B cell (primary cell): ENCODE data around the gene ASPG. TPM values are rescaled to one million over a fixed set of nuclear protein-coding genes. Genes with fewer than 3 reads are reported as not detected.

ENCODE experiments used
- ATAC-seq: fragments of 200-7000 bp; cut with Tn5 transposase; one replicate; pipeline ENCODE4 v1.10.0; 2021; ENCODE audit warnings: low read depth, mild to moderate bottlenecking, moderate number of reproducible peaks, moderate library complexity
- CTCF ChIA-PET: fragments of 350-600 bp; sonication (Branson Sonifier 250); formaldehyde crosslinking; loops from one replicate; lab custom pipeline; 2021; ENCODE audit warnings: antibody characterized with exemption, inconsistent platforms; lab: Charles Lee
- POLR2A ChIA-PET: fragments of 350-600 bp; sonication (Branson Sonifier 250); formaldehyde crosslinking; loops from one replicate; lab custom pipeline; 2021; ENCODE audit warnings: antibody characterized with exemption; lab: Charles Lee
- DNase-seq: peaks from one replicate; pipeline ENCODE4 v3.0.0; 2013
- H2AFZ ChIP-seq: 2 replicates; pipeline ENCODE4 v1.6.1; 2012; ENCODE audit warnings: mild to moderate bottlenecking, low read depth, low read length; ENCODE audit not compliant: insufficient read depth, poor library complexity, severe bottlenecking
- H3K27ac ChIP-seq, 2 donors: 1 replicate in 1 of 2; 2 replicates in 1 of 2; pipeline ENCODE4 v1.5.1; 2012 to 2013; ENCODE audit warnings: low read length in 2 of 2, mild to moderate bottlenecking in 2 of 2, moderate library complexity in 1 of 2
- H3K27me3 ChIP-seq, 4 experiments: fragments of 200-600 bp in 1 of 4; sonication (generic) in 1 of 4; replicated peaks in 1 of 4; 1 replicate in 2 of 4; 2 replicates in 2 of 4; pipeline versions ENCODE4 v1.6.1 to v1.7.0; 2013 to 2016; ENCODE audit warnings: low read length in 3 of 4, mild to moderate bottlenecking in 2 of 4, mixed read lengths in 1 of 4, moderate library complexity in 1 of 4; ENCODE audit not compliant: insufficient read depth in 4 of 4, control insufficient read depth in 3 of 4; ENCODE audit errors: control extremely low read depth in 1 of 4
- H3K36me3 ChIP-seq, 2 experiments: replicated peaks in 1 of 2; 1 replicate in 1 of 2; 2 replicates in 1 of 2; pipeline versions ENCODE4 v1.6.1 to v1.7.1; 2013; ENCODE audit warnings: low read length in 1 of 2; ENCODE audit not compliant: insufficient read depth in 2 of 2, control insufficient read depth in 1 of 2; ENCODE audit errors: control extremely low read depth in 1 of 2, extremely low read depth in 1 of 2
- H3K4me1 ChIP-seq, 2 donors: fragments of 200-600 bp in 1 of 2; sonication (generic) in 1 of 2; 1 replicate in 1 of 2; 2 replicates in 1 of 2; pipeline versions ENCODE4 v1.5.1 to v1.6.1; 2013 to 2017; ENCODE audit warnings: low read length in 2 of 2; ENCODE audit not compliant: control insufficient read depth in 2 of 2, insufficient read depth in 2 of 2
- H3K4me2 ChIP-seq: replicated peaks from 2 replicates; pipeline ENCODE3; 2012; ENCODE audit warnings: mild to moderate bottlenecking, low read depth, low read length; ENCODE audit not compliant: poor library complexity, severe bottlenecking
- H3K4me3 ChIP-seq, 5 experiments: fragments of 200-600 bp in 1 of 5; sonication (generic) in 1 of 5; 1 replicate in 3 of 5; 2 replicates in 2 of 5; pipeline versions ENCODE4 v1.5.1 to v1.7.0; 2011 to 2016; ENCODE audit warnings: low read length in 4 of 5, mild to moderate bottlenecking in 4 of 5, low read depth in 2 of 5, control low read depth in 1 of 5, moderate library complexity in 1 of 5; ENCODE audit not compliant: insufficient read depth in 1 of 5; ENCODE audit errors: control extremely low read depth in 1 of 5, extremely low read depth in 1 of 5
- H3K79me2 ChIP-seq: fragments of 200-600 bp; sonication (generic); one replicate; pipeline ENCODE4 v1.6.0; 2016; ENCODE audit warnings: low read length; ENCODE audit not compliant: control insufficient read depth, insufficient read depth
- H3K9ac ChIP-seq: fragments of 200-600 bp; sonication (generic); 2 replicates; pipeline ENCODE4 v1.6.1; 2017; ENCODE audit warnings: mild to moderate bottlenecking, low read length, moderate library complexity
- H3K9me3 ChIP-seq, 3 donors: one replicate each; pipeline versions ENCODE4 v1.6.1 to v1.7.1; 2013; ENCODE audit warnings: low read length in 2 of 3; ENCODE audit not compliant: control insufficient read depth in 2 of 3, insufficient read depth in 1 of 3; ENCODE audit errors: control extremely low read depth in 1 of 3
- H4K20me1 ChIP-seq: 2 replicates; pipeline ENCODE4 v1.6.0; 2012; ENCODE audit warnings: mild to moderate bottlenecking, low read length; ENCODE audit not compliant: insufficient read depth, control insufficient read depth, poor library complexity, severe bottlenecking
- H3K27ac Mint-ChIP-seq: one replicate; pipeline ENCODE4 v1.8.0; 2021; ENCODE audit warnings: mixed read lengths
- H3K27me3 Mint-ChIP-seq: one replicate; pipeline ENCODE4 v1.8.0; 2021; ENCODE audit warnings: mixed read lengths
- H3K4me1 Mint-ChIP-seq: one replicate; pipeline ENCODE4 v1.8.0; 2021; ENCODE audit warnings: mixed read lengths
- H3K4me3 Mint-ChIP-seq: one replicate; pipeline ENCODE4 v1.8.0; 2021; ENCODE audit warnings: mixed read lengths
- H3K9me3 Mint-ChIP-seq: one replicate; pipeline ENCODE4 v1.8.0; 2022; ENCODE audit warnings: mixed read lengths; ENCODE audit not compliant: insufficient read depth
- EZH2 ChIP-seq: IDR thresholded peaks from 2 replicates; pipeline ENCODE4 v1.6.1; 2012; ENCODE audit warnings: borderline replicate concordance, low read depth, mild to moderate bottlenecking, moderate library complexity, low read length; ENCODE audit not compliant: insufficient read depth, poor library complexity, severe bottlenecking
- WGBS: methylation state at CpG from one replicate; pipeline ENCODE4 v1.1.5; 2013; ENCODE audit warnings: missing lambda C conversion rate; ENCODE audit not compliant: insufficient coverage; 5-methylcytosine and 5-hydroxymethylcytosine counted together
- intact Hi-C: fragments of 100-400 bp; cut with micrococcal nuclease; formaldehyde crosslinking; loops from one replicate; pipeline ENCODE4 v1.10.0; 2022
- polyA plus RNA-seq: library from polyadenylated mRNA; depleted of rRNA; stranded (reverse); fragments of >200 nt; gene quantifications from 2 replicates; pipeline ENCODE4 v1.2.3, GENCODE V29; 2012
- total RNA-seq, 2 donors: library from RNA; stranded (reverse); fragments of 120-200 nt in 1 of 2; gene quantifications; 1 replicate in 1 of 2; 2 replicates in 1 of 2; pipeline versions ENCODE4 v1.2.3 to v1.2.4, GENCODE V29; 2013 to 2022
- TF ChIP-seq, protein P1 (sequence below): fragments of 200-600 bp; IDR thresholded peaks from one replicate; pipeline ENCODE4 v1.8.0; 2022; ENCODE audit warnings: antibody characterized with exemption, mild to moderate bottlenecking

ASPG gene
- total and polyA plus RNA-seq, 2 donors (not counting 1 experiment from before 2014, with no cell fraction given): not detected

DNA sequence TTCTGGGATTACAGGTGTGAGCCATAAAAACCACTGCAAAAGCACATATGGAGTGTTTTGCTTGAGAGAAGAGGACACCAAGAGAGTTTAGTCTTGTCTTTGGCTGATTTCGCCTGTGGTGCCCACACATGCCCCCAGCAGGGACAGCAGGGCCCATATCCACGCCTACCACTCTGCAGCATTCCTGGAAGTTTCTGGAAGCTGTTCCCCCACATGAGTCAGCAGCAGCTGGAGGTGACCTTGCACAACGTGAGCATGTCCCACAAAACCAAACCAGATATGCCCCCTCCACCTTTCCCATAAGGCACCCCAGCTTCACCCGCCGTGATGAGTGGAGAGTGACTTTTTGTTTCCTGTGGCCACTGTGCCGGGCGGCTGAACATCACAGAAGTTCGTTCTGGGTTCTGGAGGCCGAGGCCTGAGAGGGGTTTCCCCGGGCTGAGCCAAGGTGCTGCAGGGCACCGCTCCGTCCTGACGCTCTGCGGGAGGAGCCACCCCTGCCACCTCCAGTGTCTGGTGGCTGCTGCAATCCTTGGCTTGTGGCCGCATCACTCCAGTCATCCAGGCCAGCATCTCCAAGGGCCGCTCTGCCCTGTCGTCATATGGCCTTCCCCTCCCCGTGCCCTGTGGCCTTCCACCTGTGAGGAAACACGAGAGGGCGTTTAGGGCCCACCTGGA lies 4.7 kb downstream of the ASPG start:
- no peak for DNase-seq
- H3K4me1 Mint-ChIP-seq: peaks cover 5% of the 10 kb centered on the region
- peaks cover 5% of the 10 kb centered on the region for H3K27me3 Mint-ChIP-seq
- intact Hi-C loops: no loop called here
- Histone ChIP-seq H2AFZ (no peak overlapping the region), H3K36me3 (no peaks in the 10 kb centered on the region), H3K4me2 (no peak overlapping the region), H3K4me1 (peaks cover 2 to 6% of the 10 kb centered on the region in 2 donors), H3K27ac (no peak overlapping the region), H3K9ac (no peak overlapping the region), H3K4me3 (no peak overlapping the region), H3K9me3 (peaks cover 0 to 7% (median 0%) of the 10 kb centered on the region in 3 donors), H4K20me1 (no peaks in the 10 kb centered on the region), H3K27me3 (peaks cover 0 to 28% (median 3%) of the 10 kb centered on the region in 4 experiments), H3K79me2 (no peaks in the 10 kb centered on the region)
- H3K9me3 Mint-ChIP-seq: no peaks in the 10 kb centered on the region
- CTCF ChIA-PET: no interaction called here
- POLR2A ChIA-PET: no interaction called here
- ATAC-seq: no peak
- 94% methylated on average over 17 of the region's 20 CpGs for WGBS
- TF ChIP-seq, protein P1, sequence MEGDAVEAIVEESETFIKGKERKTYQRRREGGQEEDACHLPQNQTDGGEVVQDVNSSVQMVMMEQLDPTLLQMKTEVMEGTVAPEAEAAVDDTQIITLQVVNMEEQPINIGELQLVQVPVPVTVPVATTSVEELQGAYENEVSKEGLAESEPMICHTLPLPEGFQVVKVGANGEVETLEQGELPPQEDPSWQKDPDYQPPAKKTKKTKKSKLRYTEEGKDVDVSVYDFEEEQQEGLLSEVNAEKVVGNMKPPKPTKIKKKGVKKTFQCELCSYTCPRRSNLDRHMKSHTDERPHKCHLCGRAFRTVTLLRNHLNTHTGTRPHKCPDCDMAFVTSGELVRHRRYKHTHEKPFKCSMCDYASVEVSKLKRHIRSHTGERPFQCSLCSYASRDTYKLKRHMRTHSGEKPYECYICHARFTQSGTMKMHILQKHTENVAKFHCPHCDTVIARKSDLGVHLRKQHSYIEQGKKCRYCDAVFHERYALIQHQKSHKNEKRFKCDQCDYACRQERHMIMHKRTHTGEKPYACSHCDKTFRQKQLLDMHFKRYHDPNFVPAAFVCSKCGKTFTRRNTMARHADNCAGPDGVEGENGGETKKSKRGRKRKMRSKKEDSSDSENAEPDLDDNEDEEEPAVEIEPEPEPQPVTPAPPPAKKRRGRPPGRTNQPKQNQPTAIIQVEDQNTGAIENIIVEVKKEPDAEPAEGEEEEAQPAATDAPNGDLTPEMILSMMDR: no peak
- TF ChIP-seq EZH2: no peak
- no peak overlapping the region for H3K27ac Mint-ChIP-seq
- no peak overlapping the region for H3K4me3 Mint-ChIP-seq

DNA sequence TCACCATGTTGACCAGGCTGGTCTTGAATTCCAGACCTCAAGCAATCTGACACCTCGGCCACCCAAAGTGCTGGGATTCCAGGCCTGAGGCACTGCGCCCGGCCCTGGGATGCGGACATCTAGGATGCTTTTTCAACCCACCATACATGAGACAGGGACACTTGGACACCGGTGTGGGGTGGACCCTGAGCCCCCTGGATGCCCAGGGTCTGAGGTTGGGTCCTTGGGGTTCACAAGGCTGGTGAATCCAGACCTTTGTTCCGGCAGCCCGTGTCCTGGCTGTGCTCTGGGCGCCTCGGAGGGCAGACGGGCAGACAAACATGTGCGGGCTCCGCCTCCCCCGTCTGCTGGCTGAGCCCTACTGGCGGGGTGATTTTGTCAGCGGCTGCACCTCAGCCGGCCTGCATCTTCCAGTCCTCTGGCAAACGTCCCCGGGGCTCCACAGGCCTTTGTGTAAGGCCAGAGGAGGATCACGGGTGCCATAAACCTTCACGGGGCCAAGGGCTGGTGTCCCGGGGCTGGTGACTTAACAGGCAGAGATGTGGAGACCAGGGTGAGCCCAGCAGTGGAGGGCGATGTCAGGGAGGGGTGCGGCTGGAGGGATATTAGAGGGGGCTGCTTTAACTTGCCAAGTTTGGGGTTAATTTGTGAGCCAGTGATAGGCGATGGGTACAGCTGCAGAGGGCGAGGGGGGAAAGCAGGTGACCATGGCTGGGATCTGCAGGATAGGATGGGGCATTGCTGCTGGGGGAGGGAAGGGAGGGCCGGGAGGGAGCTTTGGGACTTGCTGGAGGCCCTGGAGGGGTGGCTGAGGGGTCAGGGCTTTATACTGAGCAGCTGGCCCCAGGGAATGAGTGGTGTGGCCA lies 5.8 kb downstream of the ASPG start:
- Mint-ChIP-seq H3K4me1 (peaks cover 7% of the 10 kb centered on the region), H3K9me3 (no peaks in the 10 kb centered on the region), H3K4me3 (no peak overlapping the region), H3K27ac (no peak overlapping the region), H3K27me3 (peaks cover 9% of the 10 kb centered on the region)
- no peak for ATAC-seq
- Histone ChIP-seq H3K4me3 (no peak overlapping the region), H3K36me3 (no peaks in the 10 kb centered on the region), H4K20me1 (no peaks in the 10 kb centered on the region), H3K27me3 (peaks cover 0 to 21% (median 2%) of the 10 kb centered on the region in 4 experiments), H3K79me2 (no peaks in the 10 kb centered on the region), H2AFZ (no peak overlapping the region), H3K27ac (no peak overlapping the region), H3K4me2 (no peak overlapping the region), H3K4me1 (peaks cover 0 to 6% of the 10 kb centered on the region in 2 donors), H3K9ac (no peak overlapping the region), H3K9me3 (no peaks in the 10 kb centered on the region)
- TF ChIP-seq, protein P1: no peak
- no peak for TF ChIP-seq EZH2
- intact Hi-C loops: no loop called here
- no peak for DNase-seq
- 80% methylated on average over 23 of the region's 26 CpGs for WGBS
- ChIA-PET CTCF (interaction anchor here (1.1 kb wide), 1 partner anchor 13 kb away, joined by 6 read pairs; no protein-coding TSS in a partner anchor), POLR2A (no interaction called here)
